ENCODE results near the gene CST11.

- TF ChIP-seq POLR2A (IDR thresholded peaks at IDR 0.05): no peak
- TF ChIP-seq, protein P1, sequence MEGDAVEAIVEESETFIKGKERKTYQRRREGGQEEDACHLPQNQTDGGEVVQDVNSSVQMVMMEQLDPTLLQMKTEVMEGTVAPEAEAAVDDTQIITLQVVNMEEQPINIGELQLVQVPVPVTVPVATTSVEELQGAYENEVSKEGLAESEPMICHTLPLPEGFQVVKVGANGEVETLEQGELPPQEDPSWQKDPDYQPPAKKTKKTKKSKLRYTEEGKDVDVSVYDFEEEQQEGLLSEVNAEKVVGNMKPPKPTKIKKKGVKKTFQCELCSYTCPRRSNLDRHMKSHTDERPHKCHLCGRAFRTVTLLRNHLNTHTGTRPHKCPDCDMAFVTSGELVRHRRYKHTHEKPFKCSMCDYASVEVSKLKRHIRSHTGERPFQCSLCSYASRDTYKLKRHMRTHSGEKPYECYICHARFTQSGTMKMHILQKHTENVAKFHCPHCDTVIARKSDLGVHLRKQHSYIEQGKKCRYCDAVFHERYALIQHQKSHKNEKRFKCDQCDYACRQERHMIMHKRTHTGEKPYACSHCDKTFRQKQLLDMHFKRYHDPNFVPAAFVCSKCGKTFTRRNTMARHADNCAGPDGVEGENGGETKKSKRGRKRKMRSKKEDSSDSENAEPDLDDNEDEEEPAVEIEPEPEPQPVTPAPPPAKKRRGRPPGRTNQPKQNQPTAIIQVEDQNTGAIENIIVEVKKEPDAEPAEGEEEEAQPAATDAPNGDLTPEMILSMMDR (IDR thresholded peaks at IDR 0.05): no peak
Observed at GRCh38 chr20:23446505-23446904, 6.2 kb downstream of the CST11 start.
